Putamen (tissue), 1 donor: ENCODE results near the gene SLC30A7.
"Not testable (repeated sequence)": the region's sequence is repeated elsewhere in the genome, so short reads cannot be mapped to it uniquely, and the experiment has no call there.

ENCODE experiments used
- DNase-seq: peaks from one replicate; pipeline ENCODE4 v3.0.0-alpha.2; 2016; ENCODE audit warnings: low spot score

The SLC30A7 gene

GRCh38 chr1:100891380-100891779, 4.5 kb upstream of the SLC30A7 start:
- DNase-seq, result no peak

- no peak for DNase-seq
Observed at GRCh38 chr1:100892554-100892953, 3.3 kb upstream of the SLC30A7 start.

DNA sequence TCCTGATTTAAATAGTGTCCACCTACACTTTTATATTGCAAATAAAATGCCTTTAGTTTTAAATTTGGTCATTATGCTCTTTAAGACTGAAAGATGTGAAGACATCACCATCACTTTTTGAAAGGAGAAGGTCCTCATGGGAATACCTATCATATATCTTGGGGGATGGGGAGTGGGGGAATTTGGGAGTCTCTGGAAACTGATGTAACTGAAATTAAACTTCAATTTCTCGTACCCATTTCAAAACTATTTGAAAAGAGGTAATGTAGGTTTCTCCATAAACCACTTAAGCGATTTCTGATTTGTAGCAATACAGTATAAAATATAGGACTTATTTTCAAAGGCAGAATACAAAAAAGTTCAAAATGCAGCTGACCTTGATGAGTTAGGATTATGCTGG, 2.2 kb upstream of the SLC30A7 start:
- no peak for DNase-seq

- peak; percentile 90 for DNase-seq
Observed at GRCh38 chr1:100894603-100895539, 1.0 kb upstream of the SLC30A7 start, which contains the start of gene EXTL2. Gene EXTL2 (minus strand): TSS chr1:100894842. CDS start chr1:100888757, 6,085 bp downstream.

DNA sequence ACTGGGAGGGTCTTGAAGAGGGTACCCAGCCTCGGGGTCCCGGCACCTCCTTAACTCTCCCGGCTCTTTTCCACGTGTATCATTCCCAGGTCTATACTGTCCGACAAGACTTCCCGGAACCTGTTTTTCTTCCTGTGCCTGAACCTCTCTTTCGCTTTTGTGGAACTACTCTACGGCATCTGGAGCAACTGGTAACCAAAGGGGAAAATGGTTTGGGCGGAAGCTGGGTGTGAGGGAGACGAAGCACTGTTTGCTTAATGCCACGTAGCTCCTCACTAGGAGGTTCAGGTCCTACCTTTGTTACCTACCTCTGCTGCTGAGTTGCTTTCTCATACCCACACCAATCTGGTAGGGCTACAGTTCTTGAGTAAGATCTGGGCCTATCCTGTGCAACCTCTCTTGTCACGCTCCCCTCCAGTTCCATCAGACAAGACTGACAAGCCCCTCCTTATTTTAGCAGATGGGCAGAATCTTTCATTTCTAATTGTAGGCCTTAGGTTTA, 642 bp downstream of the SLC30A7 start:
- DNase-seq, result peak; percentile 35

GRCh38 chr1:100902365-100902764, 6.5 kb downstream of the SLC30A7 start:
- DNase-seq, result no peak

GRCh38 chr1:100903777-100904176, 7.9 kb downstream of the SLC30A7 start:
- no peak for DNase-seq

- no peak for DNase-seq
Observed at GRCh38 chr1:100904528-100904927, 8.6 kb downstream of the SLC30A7 start.

GRCh38 chr1:100905181-100905580, 9.3 kb downstream of the SLC30A7 start:
- no peak for DNase-seq

- DNase-seq, result no peak
Observed at GRCh38 chr1:100907887-100908286, 12.0 kb downstream of the SLC30A7 start.

- no peak for DNase-seq
Observed at GRCh38 chr1:100909018-100909417, 13.1 kb downstream of the SLC30A7 start.

GRCh38 chr1:100912019-100912418, 16.1 kb downstream of the SLC30A7 start:
- DNase-seq, result no peak

GRCh38 chr1:100921110-100921706, 25.3 kb downstream of the SLC30A7 start:
- DNase-seq, result peak; percentile 28

DNA sequence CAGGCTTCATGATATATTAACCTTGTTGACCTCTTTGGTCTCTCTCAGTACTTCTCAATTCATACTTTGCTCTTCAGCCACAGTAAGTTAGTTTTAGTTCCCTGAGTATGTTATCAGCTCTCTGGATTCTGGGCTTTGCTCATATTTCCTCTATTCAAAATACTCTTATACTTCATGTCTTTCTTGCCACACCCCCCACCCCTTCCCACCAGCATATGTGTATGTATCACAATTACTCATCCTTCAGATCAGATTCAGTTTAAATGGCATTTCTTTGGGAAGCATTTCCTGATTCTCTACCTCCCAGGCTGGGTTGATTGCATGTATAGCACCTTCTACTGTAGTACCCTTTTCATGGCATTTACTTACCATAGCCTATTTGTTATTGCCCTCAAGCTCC, 28.3 kb downstream of the SLC30A7 start:
- DNase-seq, result no peak

DNA sequence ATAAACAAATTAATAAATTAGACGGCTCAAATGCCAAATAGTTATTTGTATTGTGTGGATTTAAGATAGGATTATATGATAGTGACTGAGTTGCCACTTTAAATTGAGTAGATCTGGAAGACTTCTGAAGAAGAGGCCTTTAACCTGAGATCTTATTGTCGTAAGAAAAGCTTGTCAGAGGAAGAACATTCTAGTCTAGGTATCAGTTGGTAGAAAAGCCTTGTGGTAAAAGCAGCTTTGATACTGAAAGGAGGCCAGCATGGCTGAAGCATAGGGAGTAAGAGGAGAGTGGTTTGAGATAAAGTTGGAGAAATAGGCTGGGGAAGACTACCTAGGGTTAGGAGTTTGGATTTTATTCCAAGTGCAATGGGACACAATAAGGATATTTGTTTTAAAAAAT, 29.1 kb downstream of the SLC30A7 start:
- DNase-seq, result no peak

GRCh38 chr1:100926240-100926639, 30.4 kb downstream of the SLC30A7 start:
- no peak for DNase-seq

GRCh38 chr1:100927276-100927675, 31.4 kb downstream of the SLC30A7 start:
- no peak for DNase-seq

DNA sequence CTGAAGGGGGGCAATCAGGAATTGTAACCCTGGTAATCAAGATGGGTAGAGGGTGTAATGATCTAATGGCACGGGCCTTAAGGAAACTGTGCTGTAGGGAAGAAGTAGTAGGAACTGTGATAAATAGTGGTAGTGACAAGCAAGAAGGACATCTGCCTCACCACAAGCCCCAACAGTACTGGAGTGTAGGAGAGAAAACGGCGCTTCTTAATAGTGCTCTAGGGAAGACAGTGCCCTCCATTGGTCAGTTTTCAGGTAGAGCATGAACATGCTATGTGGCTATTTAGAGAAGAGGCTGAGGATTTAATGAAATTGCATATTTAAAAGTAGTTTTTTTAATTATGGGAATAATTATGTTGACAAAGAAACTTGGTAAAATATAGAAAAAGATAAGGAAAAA, 32.2 kb downstream of the SLC30A7 start:
- no peak for DNase-seq

DNA sequence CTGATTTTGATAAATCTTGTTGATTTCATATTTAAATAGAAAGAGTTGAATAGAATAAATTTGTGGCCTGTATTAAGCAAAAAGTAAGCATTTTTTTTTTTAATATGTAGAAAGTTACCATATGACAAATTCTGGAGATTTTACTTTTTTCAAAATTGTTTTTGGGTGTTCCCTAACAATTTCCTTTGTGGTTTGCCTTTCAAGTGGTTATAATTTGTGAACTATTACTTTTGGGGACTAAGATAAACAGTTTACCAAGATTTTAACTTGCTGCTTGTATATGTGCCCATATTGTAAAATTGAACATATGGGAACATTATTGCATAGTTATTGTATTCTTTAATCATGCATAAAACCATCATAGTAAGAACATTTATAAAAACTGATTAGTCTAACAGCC, 34.6 kb downstream of the SLC30A7 start:
- DNase-seq, result no peak

GRCh38 chr1:100931716-100932115, 35.8 kb downstream of the SLC30A7 start:
- no peak for DNase-seq

DNA sequence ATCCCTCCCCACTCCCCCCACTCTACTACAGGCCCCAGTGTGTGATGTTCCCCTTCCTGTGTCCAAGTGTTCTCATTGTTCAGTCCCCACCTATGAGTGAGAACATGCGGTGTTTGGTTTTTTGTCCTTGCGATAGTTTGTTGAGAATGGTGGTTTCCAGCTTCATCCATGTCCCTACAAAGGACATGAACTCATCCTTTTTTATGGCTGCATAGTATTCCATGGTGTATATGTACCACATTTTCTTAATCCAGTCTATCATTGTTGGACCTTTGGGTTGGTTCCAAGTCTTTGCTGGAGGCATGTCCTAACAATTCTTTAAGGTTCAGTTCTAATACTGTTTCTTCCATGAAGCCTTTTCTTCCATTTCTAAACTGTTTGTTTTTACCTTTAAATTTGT, 37.7 kb downstream of the SLC30A7 start:
- not testable (repeated sequence) for DNase-seq

DNA sequence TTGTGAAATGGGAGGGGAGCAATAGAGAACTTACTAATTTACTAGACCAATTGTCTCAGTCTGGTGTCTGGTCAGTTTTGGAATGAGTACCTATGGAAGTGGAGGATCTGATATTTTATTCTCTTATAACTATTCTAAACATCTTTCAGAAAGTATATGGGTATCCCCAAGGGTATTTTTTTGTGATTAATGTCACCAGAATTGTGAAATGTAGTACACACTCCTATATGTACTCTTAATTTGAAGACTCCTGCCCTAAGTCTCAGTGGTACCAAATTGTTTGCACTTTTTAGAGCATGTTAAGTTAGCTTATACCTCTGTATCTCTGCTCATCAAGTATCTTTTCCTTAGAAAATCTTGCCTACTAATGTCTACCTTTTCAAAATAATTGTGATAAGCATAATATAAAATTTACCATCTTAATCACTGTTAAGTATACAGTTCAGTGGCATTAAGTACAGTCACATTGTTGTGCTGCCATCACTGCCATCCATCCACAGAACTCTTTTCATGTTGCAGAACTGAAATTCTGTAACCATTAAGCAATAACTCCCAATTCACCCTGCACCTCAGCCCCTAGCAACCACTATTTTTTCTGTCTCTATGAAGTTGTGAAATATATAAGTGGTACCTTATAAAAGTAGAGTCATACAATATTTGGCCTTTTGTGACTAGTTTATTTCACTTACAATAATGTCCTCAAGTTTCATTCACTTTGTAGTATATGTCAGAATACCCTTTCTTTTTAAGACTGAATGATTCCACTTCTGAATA, 40.5 kb downstream of the SLC30A7 start:
- no peak for DNase-seq
